Posterior cingulate gyrus (tissue), 11 donors: ENCODE measurements around the gene ACACA.
"Not testable (repeated sequence)": the region's sequence is repeated elsewhere in the genome, so short reads cannot be mapped to it uniquely, and the experiment has no call there.

ENCODE experiments used
- DNase-seq, 10 donors: peaks; one replicate each; pipeline versions ENCODE4 v3.0.0 to v3.0.0-alpha.2; 2020 to 2021; ENCODE audit warnings: mixed read lengths in 3 of 10
- intact Hi-C: fragments of 100-400 bp; cut with DNase I; formaldehyde crosslinking; loops from one replicate; pipeline ENCODE4 v1.15.1; 2023

The ACACA gene

GRCh38 chr17:37356796-37357569 lies 49.7 kb downstream of the ACACA start:
- DNase-seq: peak in 1 of 10 donors; percentile 57
- intact Hi-C loops: loop anchor here (5.0 to 10.0 kb wide), 2 partner anchors 50 to 128 kb away; partner anchors contain the start of genes ACACA, DUSP14 and TADA2A

- DNase-seq: peak in 1 of 10 donors; percentile 5
- intact Hi-C loops: not testable (repeated sequence)
Observed at GRCh38 chr17:37346863-37347402, 59.7 kb downstream of the ACACA start.

- intact Hi-C loops: no loop called here
- DNase-seq: no peak
Observed at GRCh38 chr17:37344519-37344918, 62.1 kb downstream of the ACACA start.

- DNase-seq: no peak
- intact Hi-C loops: no loop called here
Observed at GRCh38 chr17:37342589-37342988, 64.0 kb downstream of the ACACA start.

- DNase-seq: no peak
Observed at GRCh38 chr17:37340804-37341203, 65.8 kb downstream of the ACACA start.

GRCh38 chr17:37339321-37339720 lies 67.3 kb downstream of the ACACA start:
- intact Hi-C loops: no loop called here
- DNase-seq: no peak

More at GRCh38 chr17:37340804-37341203, 65.8 kb downstream of the ACACA start:
- intact Hi-C loops: no loop called here

- intact Hi-C loops: no loop called here
- DNase-seq: peak in 1 of 10 donors; percentile 9
Observed at GRCh38 chr17:37338847-37339246, 67.8 kb downstream of the ACACA start.

- intact Hi-C loops: no loop called here
- no peak for DNase-seq
Observed at GRCh38 chr17:37327341-37328090, 79.1 kb downstream of the ACACA start.

GRCh38 chr17:37322826-37323561 lies 83.6 kb downstream of the ACACA start:
- intact Hi-C loops: no loop called here
- DNase-seq: peak in 6 of 10 donors; percentile 9 to 84 (median 35)

- DNase-seq: no peak
- intact Hi-C loops: no loop called here
Observed at GRCh38 chr17:37322106-37322505, 84.5 kb downstream of the ACACA start.

GRCh38 chr17:37318931-37319594 lies 87.6 kb downstream of the ACACA start:
- intact Hi-C loops: no loop called here
- no peak for DNase-seq

- DNase-seq: no peak
- intact Hi-C loops: no loop called here
Observed at GRCh38 chr17:37317867-37318266, 88.8 kb downstream of the ACACA start.

- no peak for DNase-seq
- intact Hi-C loops: no loop called here
Observed at GRCh38 chr17:37315601-37316000, 91.0 kb downstream of the ACACA start.

- no peak for DNase-seq
- intact Hi-C loops: no loop called here
Observed at GRCh38 chr17:37312137-37312923, 94.3 kb downstream of the ACACA start.

- DNase-seq: no peak
- intact Hi-C loops: no loop called here
Observed at GRCh38 chr17:37310940-37311339, 95.7 kb downstream of the ACACA start.

GRCh38 chr17:37309051-37309450 lies 97.6 kb downstream of the ACACA start:
- intact Hi-C loops: no loop called here
- no peak for DNase-seq

- intact Hi-C loops: no loop called here
- no peak for DNase-seq
Observed at GRCh38 chr17:37305406-37305905, 101.2 kb downstream of the ACACA start.

GRCh38 chr17:37301288-37301687 lies 105.3 kb downstream of the ACACA start:
- DNase-seq: peak in 4 of 10 donors; percentile 24 to 39 (median 32)
- intact Hi-C loops: no loop called here

GRCh38 chr17:37300683-37301082 lies 106.0 kb downstream of the ACACA start:
- DNase-seq: no peak
- intact Hi-C loops: no loop called here
